Measurements from ENCODE around the gene HMBS.

The HMBS gene

DNA sequence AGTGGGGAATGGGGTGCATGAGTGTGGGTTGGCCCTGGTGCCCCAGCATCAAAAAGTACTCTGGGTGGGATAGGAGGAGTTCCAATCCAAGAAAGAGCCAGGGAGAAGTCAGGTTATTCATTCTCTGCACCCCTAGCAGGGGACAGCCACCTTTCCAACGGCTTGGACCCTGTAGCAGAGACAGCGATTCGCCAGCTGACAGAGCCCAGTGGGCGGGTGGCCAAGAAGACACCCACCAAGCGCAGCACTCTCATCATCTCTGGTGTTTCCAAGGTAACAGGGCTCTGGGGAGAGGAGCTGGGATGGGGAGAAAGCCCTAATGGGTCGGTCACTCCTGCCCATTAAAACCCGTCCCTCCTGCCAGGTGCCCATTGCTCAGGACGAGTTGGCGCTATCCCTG lies 29.0 kb downstream of the HMBS start:
- Histone ChIP-seq H3K4me2 (ENCODE audit: low read depth, low read length, poor library complexity, severe bottlenecking) (no peak overlapping the region), H3K36me3 (ENCODE audit: insufficient read depth, low read length) (peaks cover 11% of the 10 kb centered on the region; the same call in 1 of the 2 replicates), H4K20me1 (ENCODE audit: insufficient read depth, low read length, poor library complexity, severe bottlenecking) (no peaks in the 10 kb centered on the region), H3F3A (ENCODE audit: low read depth) (no peaks in the 10 kb centered on the region; the same call in 1 of the 2 replicates), H3K9ac (ENCODE audit: low read depth, low read length, poor library complexity, severe bottlenecking) (no peak overlapping the region), H3K27me3 (ENCODE audit: insufficient read depth, low read length, poor library complexity, severe bottlenecking) (no peaks in the 10 kb centered on the region), H3K4me3 (ENCODE audit: low read length, poor library complexity, severe bottlenecking) (no peak overlapping the region), H3K9me3 (ENCODE audit: insufficient read depth, low read depth, low read length) (no peaks in the 10 kb centered on the region), H3K79me2 (ENCODE audit: insufficient read depth, low read length) (peaks cover 15% of the 10 kb centered on the region), H3K4me1 (ENCODE audit: insufficient read depth, low read length, poor library complexity, severe bottlenecking) (peaks cover 15% of the 10 kb centered on the region), H3K9me2 (replicated peaks; ENCODE audit: low read depth, low read length) (no peaks in the 10 kb centered on the region), H2AFZ (ENCODE audit: low read length) (no peak overlapping the region)
- no peak for TF ChIP-seq EZH2phosphoT487 (IDR thresholded peaks at IDR 0.05; ENCODE audit: borderline replicate concordance)
- TF ChIP-seq, protein P1, sequence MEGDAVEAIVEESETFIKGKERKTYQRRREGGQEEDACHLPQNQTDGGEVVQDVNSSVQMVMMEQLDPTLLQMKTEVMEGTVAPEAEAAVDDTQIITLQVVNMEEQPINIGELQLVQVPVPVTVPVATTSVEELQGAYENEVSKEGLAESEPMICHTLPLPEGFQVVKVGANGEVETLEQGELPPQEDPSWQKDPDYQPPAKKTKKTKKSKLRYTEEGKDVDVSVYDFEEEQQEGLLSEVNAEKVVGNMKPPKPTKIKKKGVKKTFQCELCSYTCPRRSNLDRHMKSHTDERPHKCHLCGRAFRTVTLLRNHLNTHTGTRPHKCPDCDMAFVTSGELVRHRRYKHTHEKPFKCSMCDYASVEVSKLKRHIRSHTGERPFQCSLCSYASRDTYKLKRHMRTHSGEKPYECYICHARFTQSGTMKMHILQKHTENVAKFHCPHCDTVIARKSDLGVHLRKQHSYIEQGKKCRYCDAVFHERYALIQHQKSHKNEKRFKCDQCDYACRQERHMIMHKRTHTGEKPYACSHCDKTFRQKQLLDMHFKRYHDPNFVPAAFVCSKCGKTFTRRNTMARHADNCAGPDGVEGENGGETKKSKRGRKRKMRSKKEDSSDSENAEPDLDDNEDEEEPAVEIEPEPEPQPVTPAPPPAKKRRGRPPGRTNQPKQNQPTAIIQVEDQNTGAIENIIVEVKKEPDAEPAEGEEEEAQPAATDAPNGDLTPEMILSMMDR (conservative IDR thresholded peaks at IDR 0.05; ENCODE audit: low read length): no peak

DNA sequence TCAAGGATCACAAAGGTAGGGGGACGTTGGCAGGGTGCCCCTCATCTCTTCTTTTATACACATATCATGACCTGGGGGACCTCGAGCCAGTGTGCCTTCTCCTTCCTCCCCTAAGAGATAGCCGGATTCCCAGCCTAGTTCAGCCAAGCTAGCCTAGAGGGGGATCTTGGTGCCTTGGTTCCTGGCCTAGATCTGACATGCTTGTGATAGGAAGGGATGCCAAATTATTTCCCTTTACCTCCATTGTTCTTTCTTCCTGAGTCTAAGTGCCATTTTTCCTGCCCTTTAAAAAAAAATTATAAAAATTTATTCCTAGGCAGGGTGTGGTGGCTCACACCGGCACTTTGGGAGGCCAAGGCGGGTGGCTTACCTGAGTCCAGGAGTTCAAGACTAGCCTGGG lies 29.7 kb downstream of the HMBS start:
- Histone ChIP-seq H2AFZ (ENCODE audit: low read length) (no peak overlapping the region), H3K4me1 (ENCODE audit: insufficient read depth, low read length, poor library complexity, severe bottlenecking) (peaks cover 8% of the 10 kb centered on the region), H3K9me3 (ENCODE audit: insufficient read depth, low read depth, low read length) (no peaks in the 10 kb centered on the region), H3K9ac (ENCODE audit: low read depth, low read length, poor library complexity, severe bottlenecking) (no peak overlapping the region), H3K4me2 (ENCODE audit: low read depth, low read length, poor library complexity, severe bottlenecking) (no peak overlapping the region), H4K20me1 (ENCODE audit: insufficient read depth, low read length, poor library complexity, severe bottlenecking) (no peaks in the 10 kb centered on the region), H3K4me3 (ENCODE audit: low read length, poor library complexity, severe bottlenecking) (no peak overlapping the region), H3F3A (ENCODE audit: low read depth) (peaks cover 3% of the 10 kb centered on the region), H3K27me3 (ENCODE audit: insufficient read depth, low read length, poor library complexity, severe bottlenecking) (no peaks in the 10 kb centered on the region), H3K9me2 (replicated peaks; ENCODE audit: low read depth, low read length) (no peaks in the 10 kb centered on the region), H3K79me2 (ENCODE audit: insufficient read depth, low read length) (peaks cover 8% of the 10 kb centered on the region), H3K36me3 (ENCODE audit: insufficient read depth, low read length) (peaks cover 11% of the 10 kb centered on the region; the same call in 1 of the 2 replicates)
- TF ChIP-seq, protein P1 (conservative IDR thresholded peaks at IDR 0.05; ENCODE audit: low read length): no peak
- no peak for TF ChIP-seq EZH2phosphoT487 (IDR thresholded peaks at IDR 0.05; ENCODE audit: borderline replicate concordance)

DNA sequence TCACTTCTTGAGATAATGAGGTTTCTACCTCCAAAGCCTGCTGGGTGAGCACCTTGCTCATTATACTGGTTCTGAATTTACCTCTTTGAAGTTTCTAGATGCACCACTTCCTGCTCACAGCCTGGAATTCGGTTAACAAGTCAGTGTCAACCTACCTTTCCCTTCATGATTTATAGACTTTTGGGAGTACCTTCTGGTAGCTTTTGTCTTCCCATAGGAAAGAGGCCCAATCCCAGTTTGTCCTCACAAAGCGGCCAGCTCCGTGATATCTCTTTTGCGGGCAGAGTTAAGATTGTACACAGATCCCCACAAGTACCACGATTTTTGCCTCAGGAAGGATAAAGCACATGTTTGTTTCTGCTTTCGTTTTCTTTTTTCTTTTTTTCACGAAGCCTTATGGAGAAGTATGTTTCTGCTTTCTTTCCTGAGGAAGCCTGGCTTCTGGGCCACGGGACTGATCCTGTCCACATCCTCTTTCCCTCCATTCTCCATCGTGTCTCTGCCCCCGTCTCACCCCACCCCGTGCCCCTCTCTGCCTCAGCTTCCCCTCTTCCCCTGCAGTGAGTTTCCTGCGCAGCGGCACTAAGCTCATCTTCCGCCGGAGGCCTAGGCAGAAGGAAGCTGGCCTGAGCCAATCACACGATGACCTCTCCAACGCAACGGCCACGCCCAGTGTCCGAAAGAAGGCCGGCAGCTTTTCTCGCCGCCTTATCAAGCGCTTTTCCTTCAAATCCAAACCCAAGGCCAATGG lies 31.0 kb downstream of the HMBS start:
- Histone ChIP-seq H2AFZ (ENCODE audit: low read length) (no peak overlapping the region), H3K9me2 (replicated peaks; ENCODE audit: low read depth, low read length) (no peaks in the 10 kb centered on the region), H3K4me2 (ENCODE audit: low read depth, low read length, poor library complexity, severe bottlenecking) (no peak overlapping the region), H3F3A (ENCODE audit: low read depth) (peaks cover 3% of the 10 kb centered on the region), H3K27me3 (ENCODE audit: insufficient read depth, low read length, poor library complexity, severe bottlenecking) (no peaks in the 10 kb centered on the region), H3K9me3 (ENCODE audit: insufficient read depth, low read depth, low read length) (no peaks in the 10 kb centered on the region), H3K36me3 (ENCODE audit: insufficient read depth, low read length) (peaks cover 11% of the 10 kb centered on the region; the same call in 1 of the 2 replicates), H3K4me1 (ENCODE audit: insufficient read depth, low read length, poor library complexity, severe bottlenecking) (peaks cover 4% of the 10 kb centered on the region), H3K79me2 (ENCODE audit: insufficient read depth, low read length) (0 out of 2 replicates have a peak, but pooled peaks cover 5% of the 10 kb centered on the region), H4K20me1 (ENCODE audit: insufficient read depth, low read length, poor library complexity, severe bottlenecking) (no peaks in the 10 kb centered on the region), H3K4me3 (ENCODE audit: low read length, poor library complexity, severe bottlenecking) (no peak overlapping the region), H3K9ac (ENCODE audit: low read depth, low read length, poor library complexity, severe bottlenecking) (no peak overlapping the region)
- TF ChIP-seq, protein P1 (conservative IDR thresholded peaks at IDR 0.05; ENCODE audit: low read length): no peak
- no peak for TF ChIP-seq EZH2phosphoT487 (IDR thresholded peaks at IDR 0.05; ENCODE audit: borderline replicate concordance)

Measured in Loucy (cell line).